ENCODE measurements around the gene LIF. TPM values are rescaled to one million over a fixed set of nuclear protein-coding genes. Genes with fewer than 3 reads are reported as not detected.
A peak's percentile ranks its signal among the peaks of the same experiment; 100 is the strongest.

LIF gene
- polyA plus RNA-seq, 2 of the 4 experiments (the other 2 are of a cell fraction), result 40.7 to 54.5 TPM

DNA sequence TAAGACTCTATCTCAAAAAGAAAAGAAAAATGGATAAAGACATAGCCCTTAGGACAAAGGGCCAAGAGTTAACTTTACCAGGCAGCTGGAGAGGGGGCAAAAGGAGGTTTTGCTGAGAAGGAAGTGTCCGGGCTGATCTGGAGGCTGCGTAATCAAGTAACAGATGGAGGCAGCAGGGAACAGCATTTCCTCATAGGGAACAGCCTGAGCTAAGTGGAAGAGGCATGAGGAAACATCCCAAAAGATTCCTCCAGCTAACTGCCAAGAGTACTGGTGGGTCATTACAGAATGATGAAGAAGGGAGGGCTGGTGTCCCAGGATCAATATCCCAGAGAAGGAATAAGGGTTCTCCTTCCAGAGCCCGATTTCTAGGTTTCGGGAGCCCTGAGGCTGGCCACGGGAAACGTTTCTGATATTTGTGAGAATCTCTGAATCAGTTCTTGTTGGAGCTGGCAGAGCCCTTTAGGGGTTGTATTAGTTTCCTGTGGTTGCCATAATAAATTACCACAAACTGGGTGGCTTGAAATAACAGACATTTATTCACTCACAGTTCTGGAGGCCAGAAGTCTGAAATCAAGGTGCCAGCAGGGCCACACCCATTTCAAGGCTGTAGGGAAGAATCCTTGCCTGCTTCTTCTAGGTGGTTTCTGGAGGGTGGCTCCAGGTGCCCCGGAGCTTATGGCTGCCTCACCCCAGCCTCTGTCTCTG is 21.2 kb downstream of the LIF start:
- Histone ChIP-seq H3K9me3 (peaks cover 3% of the 10 kb centered on the region; the same call in 1 of the 3 replicates), H3K4me3 (no peak overlapping the region), H3K4me2 (no peak overlapping the region), H3K27ac (peak overlapping the region; percentile 95 to 100), H3K4me1 (peaks cover 77% of the 10 kb centered on the region)
- POLR2A ChIA-PET, result no interaction called here
- TF ChIP-seq CBX8 (IDR thresholded peaks at IDR 0.05) (no peak), HEYL (CRISPR knock-in tag; IDR thresholded peaks at IDR 0.05) (no peak), MAFK (IDR thresholded peaks at IDR 0.05; ENCODE audit: partially characterized antibody) (no peak), ESRRA (IDR thresholded peaks at IDR 0.05; ENCODE audit: borderline replicate concordance, low read length) (no peak), KDM1A (IDR thresholded peaks at IDR 0.05; ENCODE audit: low read depth) (peak; percentile 95), POLR2A (IDR thresholded peaks at IDR 0.05; ENCODE audit: low read length) (no peak), RFX5 (IDR thresholded peaks at IDR 0.05) (no peak), CBX2 (IDR thresholded peaks at IDR 0.05; ENCODE audit: borderline replicate concordance, low read depth) (no peak), JUNB (IDR thresholded peaks at IDR 0.05) (no peak), GATA3 (IDR thresholded peaks at IDR 0.05; ENCODE audit: borderline replicate concordance) (no peak), NPAS2 (CRISPR knock-in tag; IDR thresholded peaks at IDR 0.05; ENCODE audit: borderline replicate concordance) (no peak), HDAC2 (IDR thresholded peaks at IDR 0.05) (0 out of 2 replicates have a peak, but pooled peaks have one; percentile 50), CHD4 (IDR thresholded peaks at IDR 0.05; ENCODE audit: borderline replicate concordance) (0 out of 2 replicates have a peak, but pooled peaks have one; percentile 49), FOXS1 (CRISPR knock-in tag; IDR thresholded peaks at IDR 0.05) (no peak), ZNF302 (CRISPR knock-in tag; IDR thresholded peaks at IDR 0.05) (peak; percentile 39; the same call in 1 of the 2 replicates), RNF2 (IDR thresholded peaks at IDR 0.05; ENCODE audit: borderline replicate concordance, low read depth) (no peak)
- TF ChIP-seq, protein P1, sequence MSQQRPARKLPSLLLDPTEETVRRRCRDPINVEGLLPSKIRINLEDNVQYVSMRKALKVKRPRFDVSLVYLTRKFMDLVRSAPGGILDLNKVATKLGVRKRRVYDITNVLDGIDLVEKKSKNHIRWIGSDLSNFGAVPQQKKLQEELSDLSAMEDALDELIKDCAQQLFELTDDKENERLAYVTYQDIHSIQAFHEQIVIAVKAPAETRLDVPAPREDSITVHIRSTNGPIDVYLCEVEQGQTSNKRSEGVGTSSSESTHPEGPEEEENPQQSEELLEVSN (IDR thresholded peaks at IDR 0.05; ENCODE audit: borderline replicate concordance, low read depth), result no peak
- TF ChIP-seq, protein P2, sequence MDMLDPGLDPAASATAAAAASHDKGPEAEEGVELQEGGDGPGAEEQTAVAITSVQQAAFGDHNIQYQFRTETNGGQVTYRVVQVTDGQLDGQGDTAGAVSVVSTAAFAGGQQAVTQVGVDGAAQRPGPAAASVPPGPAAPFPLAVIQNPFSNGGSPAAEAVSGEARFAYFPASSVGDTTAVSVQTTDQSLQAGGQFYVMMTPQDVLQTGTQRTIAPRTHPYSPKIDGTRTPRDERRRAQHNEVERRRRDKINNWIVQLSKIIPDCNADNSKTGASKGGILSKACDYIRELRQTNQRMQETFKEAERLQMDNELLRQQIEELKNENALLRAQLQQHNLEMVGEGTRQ (IDR thresholded peaks at IDR 0.05), result no peak
- TF ChIP-seq, protein P3, sequence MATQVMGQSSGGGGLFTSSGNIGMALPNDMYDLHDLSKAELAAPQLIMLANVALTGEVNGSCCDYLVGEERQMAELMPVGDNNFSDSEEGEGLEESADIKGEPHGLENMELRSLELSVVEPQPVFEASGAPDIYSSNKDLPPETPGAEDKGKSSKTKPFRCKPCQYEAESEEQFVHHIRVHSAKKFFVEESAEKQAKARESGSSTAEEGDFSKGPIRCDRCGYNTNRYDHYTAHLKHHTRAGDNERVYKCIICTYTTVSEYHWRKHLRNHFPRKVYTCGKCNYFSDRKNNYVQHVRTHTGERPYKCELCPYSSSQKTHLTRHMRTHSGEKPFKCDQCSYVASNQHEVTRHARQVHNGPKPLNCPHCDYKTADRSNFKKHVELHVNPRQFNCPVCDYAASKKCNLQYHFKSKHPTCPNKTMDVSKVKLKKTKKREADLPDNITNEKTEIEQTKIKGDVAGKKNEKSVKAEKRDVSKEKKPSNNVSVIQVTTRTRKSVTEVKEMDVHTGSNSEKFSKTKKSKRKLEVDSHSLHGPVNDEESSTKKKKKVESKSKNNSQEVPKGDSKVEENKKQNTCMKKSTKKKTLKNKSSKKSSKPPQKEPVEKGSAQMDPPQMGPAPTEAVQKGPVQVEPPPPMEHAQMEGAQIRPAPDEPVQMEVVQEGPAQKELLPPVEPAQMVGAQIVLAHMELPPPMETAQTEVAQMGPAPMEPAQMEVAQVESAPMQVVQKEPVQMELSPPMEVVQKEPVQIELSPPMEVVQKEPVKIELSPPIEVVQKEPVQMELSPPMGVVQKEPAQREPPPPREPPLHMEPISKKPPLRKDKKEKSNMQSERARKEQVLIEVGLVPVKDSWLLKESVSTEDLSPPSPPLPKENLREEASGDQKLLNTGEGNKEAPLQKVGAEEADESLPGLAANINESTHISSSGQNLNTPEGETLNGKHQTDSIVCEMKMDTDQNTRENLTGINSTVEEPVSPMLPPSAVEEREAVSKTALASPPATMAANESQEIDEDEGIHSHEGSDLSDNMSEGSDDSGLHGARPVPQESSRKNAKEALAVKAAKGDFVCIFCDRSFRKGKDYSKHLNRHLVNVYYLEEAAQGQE (IDR thresholded peaks at IDR 0.05), result no peak
- TF ChIP-seq, protein P4, sequence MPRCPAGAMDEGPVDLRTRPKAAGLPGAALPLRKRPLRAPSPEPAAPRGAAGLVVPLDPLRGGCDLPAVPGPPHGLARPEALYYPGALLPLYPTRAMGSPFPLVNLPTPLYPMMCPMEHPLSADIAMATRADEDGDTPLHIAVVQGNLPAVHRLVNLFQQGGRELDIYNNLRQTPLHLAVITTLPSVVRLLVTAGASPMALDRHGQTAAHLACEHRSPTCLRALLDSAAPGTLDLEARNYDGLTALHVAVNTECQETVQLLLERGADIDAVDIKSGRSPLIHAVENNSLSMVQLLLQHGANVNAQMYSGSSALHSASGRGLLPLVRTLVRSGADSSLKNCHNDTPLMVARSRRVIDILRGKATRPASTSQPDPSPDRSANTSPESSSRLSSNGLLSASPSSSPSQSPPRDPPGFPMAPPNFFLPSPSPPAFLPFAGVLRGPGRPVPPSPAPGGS (IDR thresholded peaks at IDR 0.05), result no peak
- TF ChIP-seq, protein P5, sequence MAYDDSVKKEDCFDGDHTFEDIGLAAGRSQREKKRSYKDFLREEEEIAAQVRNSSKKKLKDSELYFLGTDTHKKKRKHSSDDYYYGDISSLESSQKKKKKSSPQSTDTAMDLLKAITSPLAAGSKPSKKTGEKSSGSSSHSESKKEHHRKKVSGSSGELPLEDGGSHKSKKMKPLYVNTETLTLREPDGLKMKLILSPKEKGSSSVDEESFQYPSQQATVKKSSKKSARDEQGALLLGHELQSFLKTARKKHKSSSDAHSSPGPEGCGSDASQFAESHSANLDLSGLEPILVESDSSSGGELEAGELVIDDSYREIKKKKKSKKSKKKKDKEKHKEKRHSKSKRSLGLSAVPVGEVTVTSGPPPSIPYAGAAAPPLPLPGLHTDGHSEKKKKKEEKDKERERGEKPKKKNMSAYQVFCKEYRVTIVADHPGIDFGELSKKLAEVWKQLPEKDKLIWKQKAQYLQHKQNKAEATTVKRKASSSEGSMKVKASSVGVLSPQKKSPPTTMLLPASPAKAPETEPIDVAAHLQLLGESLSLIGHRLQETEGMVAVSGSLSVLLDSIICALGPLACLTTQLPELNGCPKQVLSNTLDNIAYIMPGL (CRISPR knock-in tag; IDR thresholded peaks at IDR 0.05; ENCODE audit: borderline replicate concordance), result no peak
- TF ChIP-seq, protein P6, sequence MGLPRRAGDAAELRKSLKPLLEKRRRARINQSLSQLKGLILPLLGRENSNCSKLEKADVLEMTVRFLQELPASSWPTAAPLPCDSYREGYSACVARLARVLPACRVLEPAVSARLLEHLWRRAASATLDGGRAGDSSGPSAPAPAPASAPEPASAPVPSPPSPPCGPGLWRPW (IDR thresholded peaks at IDR 0.05), result no peak
- 89% methylated on average over 7 of the region's 7 CpGs for WGBS (ENCODE audit: missing lambda C conversion rate)
- no peak for FAIRE-seq
- no peak for ATAC-seq
- CTCF ChIA-PET, result interaction anchor here (1.6 to 2.6 kb wide), 3 partner anchors 13 to 117 kb away, joined by 5 to 15 read pairs (median 6); no protein-coding TSS in a partner anchor
- no peak for DNase-seq (ENCODE audit: low read depth in 1 of 2, low spot score in 1 of 2)

Data from A549 (cell line).